Ishikawa (cell line): ENCODE measurements around the gene C11orf21.

Experiments used
- CEBPB ChIP-seq: IDR thresholded peaks from 2 replicates; pipeline ENCODE4 v1.6.1; 2012
- MAX ChIP-seq: IDR thresholded peaks from 2 replicates; pipeline ENCODE4 v1.6.1; 2012
- REST ChIP-seq: IDR thresholded peaks from 2 replicates; pipeline ENCODE4 v1.6.1; 2012; ENCODE audit warnings: low read depth, mild to moderate bottlenecking
- TAF1 ChIP-seq: IDR thresholded peaks from 2 replicates; pipeline ENCODE4 v1.6.1; 2012; ENCODE audit warnings: low read depth, mild to moderate bottlenecking
- YY1 ChIP-seq: IDR thresholded peaks from 2 replicates; pipeline ENCODE4 v1.6.1; 2012; ENCODE audit warnings: low read depth

DNA sequence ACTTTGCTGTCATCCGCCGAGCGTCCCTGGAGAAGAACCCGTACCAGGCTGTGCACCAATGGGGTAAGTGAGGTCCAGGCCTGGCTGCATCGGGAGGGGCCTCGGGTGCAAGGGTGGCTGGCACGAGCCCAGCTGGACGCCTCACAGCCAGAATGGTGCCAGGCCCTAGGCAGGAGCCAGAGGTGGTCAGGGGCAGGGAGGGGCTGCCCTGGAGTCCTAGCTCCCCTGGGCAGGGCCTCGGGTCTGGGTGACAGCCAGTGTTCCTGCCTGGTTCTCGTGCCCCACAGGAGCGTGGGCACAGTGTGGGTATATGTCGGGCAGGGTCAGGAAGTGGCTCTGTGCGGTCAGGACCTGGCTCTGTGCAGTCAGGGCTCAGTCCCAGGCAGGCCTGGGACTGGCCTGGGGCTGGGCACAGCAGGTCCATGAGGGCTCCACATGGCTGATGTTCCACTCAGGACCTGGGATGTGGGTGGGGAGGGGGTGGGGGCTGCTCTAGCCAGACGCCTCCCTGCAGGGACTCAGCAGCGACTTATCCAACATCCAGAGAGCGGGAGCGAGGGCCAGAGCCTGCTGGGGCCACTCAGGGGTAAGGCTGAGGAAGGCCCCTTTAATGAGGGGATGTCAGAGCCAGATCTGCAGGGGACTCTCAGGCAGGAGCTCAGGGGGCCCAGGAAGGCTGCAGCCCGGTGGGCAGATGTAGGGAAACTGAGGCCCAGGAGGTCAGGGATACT is 1.3 kb upstream of the C11orf21 start:
- TF ChIP-seq YY1, result no peak
- TF ChIP-seq MAX, result no peak
- no peak for TF ChIP-seq CEBPB
- no peak for TF ChIP-seq REST
- no peak for TF ChIP-seq TAF1
